ENCODE data around the gene AMBP. TPM values are rescaled to one million over a fixed set of nuclear protein-coding genes. Genes with fewer than 3 reads are reported as not detected.

AMBP gene
- total RNA-seq (2021) (not detected in 2 replicates), Bru-seq, nascent RNA (not detected), BruChase-seq, experiment 1, labeled RNA remaining after a 2-hour chase (not detected), BruChase-seq, experiment 2, labeled RNA remaining after a 6-hour chase (not detected)
- long read RNA-seq: 0 reads

- no peaks in the 10 kb centered on the region for H3K9me3 ChIP-seq (ENCODE audit: low read depth, low read length, poor library complexity, severe bottlenecking)
- ChIA-PET POLR2A (ENCODE audit: low non-redundant PET) (no interaction called here), CTCF (no interaction called here)
- TF ChIP-seq CTCF (conservative IDR thresholded peaks at IDR 0.05; ENCODE audit: low read depth, low read length): no peak
- no peak for TF ChIP-seq EZH2 (IDR thresholded peaks at IDR 0.05; ENCODE audit: borderline replicate concordance, low read depth, low read length, poor library complexity, severe bottlenecking)
- H3K36me3 ChIP-seq (ENCODE audit: insufficient read depth, low read length, poor library complexity, severe bottlenecking): no peaks in the 10 kb centered on the region
- no TSS peak for BruUV-seq (replicated peaks)
- peaks cover 8% of the 10 kb centered on the region for H3K27me3 ChIP-seq (replicated peaks; ENCODE audit: insufficient read depth, low read depth, low read length, poor library complexity)
- no peak for DNase-seq (ENCODE audit: low spot score)
- no peaks in the 10 kb centered on the region for H3K4me1 ChIP-seq (ENCODE audit: insufficient read depth, low read length, poor library complexity, severe bottlenecking)
- H3K4me3 ChIP-seq (ENCODE audit: low read depth, low read length, poor library complexity, severe bottlenecking): no peak within 1 kb of the TSS
- intact Hi-C loops (cut with micrococcal nuclease; ENCODE audit: unreplicated experiment): no loop called here
- H3K27ac ChIP-seq (ENCODE audit: low read depth, low read length, poor library complexity, severe bottlenecking): no peak within 1 kb of the TSS
Observed at GRCh38 chr9:114078021-114078780, at the start of gene AMBP. Gene AMBP, minus strand, starts transcription at chr9:114078300. Its CDS starts 91 bp downstream, at chr9:114078209.

GRCh38 chr9:114126247-114127060 is 48.4 kb upstream of the AMBP start:
- CTCF ChIA-PET: no interaction called here
- intact Hi-C loops (cut with micrococcal nuclease; ENCODE audit: unreplicated experiment): no loop called here
- TF ChIP-seq EZH2 (IDR thresholded peaks at IDR 0.05; ENCODE audit: borderline replicate concordance, low read depth, low read length, poor library complexity, severe bottlenecking) (no peak), CTCF (conservative IDR thresholded peaks at IDR 0.05; ENCODE audit: low read depth, low read length) (no peak)
- no TSS peak for BruUV-seq (replicated peaks)
- Histone ChIP-seq H3K27ac (ENCODE audit: low read depth, low read length, poor library complexity, severe bottlenecking) (no peak overlapping the region), H3K9me3 (ENCODE audit: low read depth, low read length, poor library complexity, severe bottlenecking) (no peaks in the 10 kb centered on the region), H3K36me3 (ENCODE audit: insufficient read depth, low read length, poor library complexity, severe bottlenecking) (no peaks in the 10 kb centered on the region), H3K27me3 (replicated peaks; ENCODE audit: insufficient read depth, low read depth, low read length, poor library complexity) (no peaks in the 10 kb centered on the region), H3K4me1 (ENCODE audit: insufficient read depth, low read length, poor library complexity, severe bottlenecking) (no peaks in the 10 kb centered on the region), H3K4me3 (ENCODE audit: low read depth, low read length, poor library complexity, severe bottlenecking) (no peak overlapping the region)
- DNase-seq (ENCODE audit: low spot score): no peak
- POLR2A ChIA-PET (ENCODE audit: low non-redundant PET): no interaction called here

- DNase-seq (ENCODE audit: low spot score): no peak
- CTCF ChIA-PET: no interaction called here
- Histone ChIP-seq H3K4me3 (ENCODE audit: low read depth, low read length, poor library complexity, severe bottlenecking) (no peak overlapping the region), H3K36me3 (ENCODE audit: insufficient read depth, low read length, poor library complexity, severe bottlenecking) (no peaks in the 10 kb centered on the region), H3K4me1 (ENCODE audit: insufficient read depth, low read length, poor library complexity, severe bottlenecking) (no peaks in the 10 kb centered on the region), H3K27ac (ENCODE audit: low read depth, low read length, poor library complexity, severe bottlenecking) (no peak overlapping the region), H3K9me3 (ENCODE audit: low read depth, low read length, poor library complexity, severe bottlenecking) (no peaks in the 10 kb centered on the region), H3K27me3 (replicated peaks; ENCODE audit: insufficient read depth, low read depth, low read length, poor library complexity) (no peaks in the 10 kb centered on the region)
- intact Hi-C loops (cut with micrococcal nuclease; ENCODE audit: unreplicated experiment): loop anchor here (2.0 kb wide), 1 partner anchor 51 kb away; no protein-coding TSS in a partner anchor
- no peak for TF ChIP-seq EZH2 (IDR thresholded peaks at IDR 0.05; ENCODE audit: borderline replicate concordance, low read depth, low read length, poor library complexity, severe bottlenecking)
- no peak for TF ChIP-seq CTCF (conservative IDR thresholded peaks at IDR 0.05; ENCODE audit: low read depth, low read length)
- no TSS peak for BruUV-seq (replicated peaks)
- POLR2A ChIA-PET (ENCODE audit: low non-redundant PET): no interaction called here
Observed at GRCh38 chr9:114125476-114126013, 47.4 kb upstream of the AMBP start.

Measured in A673 (cell line).